HT-29 (cell line): Measurements from ENCODE around the gene RTN4. TPM values are rescaled to one million over a fixed set of nuclear protein-coding genes. Genes with fewer than 3 reads are reported as not detected.

Source experiments
- DNase-seq: peaks from one replicate; pipeline ENCODE4 v3.0.0-alpha.2; 2015; ENCODE audit warnings: low spot score
- small RNA-seq: library from RNA; depleted of rRNA; stranded (forward); fragments of <200 nt; gene quantifications from one replicate; pipeline ENCODE3, GENCODE V24; 2014
- total RNA-seq: library from RNA; depleted of rRNA; stranded (reverse); fragments of >200 nt; shearing (Covaris generic); gene quantifications from 2 replicates; pipeline ENCODE4 v1.2.3, GENCODE V29; 2014; rRNA removed

The RTN4 gene
- total RNA-seq, 1 experiment from 2014 or later: 138 TPM

DNA sequence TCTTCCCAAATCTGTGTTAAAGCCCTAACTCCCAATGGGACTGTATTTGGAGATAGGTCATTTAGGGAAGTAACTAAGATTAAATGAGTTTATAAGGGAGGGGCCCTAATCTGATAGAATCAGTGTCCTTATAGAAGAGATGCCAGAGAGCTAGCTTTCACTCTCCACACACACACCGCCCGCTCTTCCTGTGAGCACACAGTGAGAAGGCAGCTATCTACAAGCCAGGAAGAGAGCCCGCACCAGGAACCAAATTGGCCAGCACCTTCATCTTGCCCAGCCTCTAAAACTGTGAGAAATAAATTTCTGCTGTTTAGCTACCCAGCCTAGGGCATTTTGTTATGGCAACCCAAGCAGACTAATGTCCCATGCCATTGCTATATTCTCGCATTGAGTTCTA lies 125.2 kb downstream of the RTN4 start:
- no peak for DNase-seq

DNA sequence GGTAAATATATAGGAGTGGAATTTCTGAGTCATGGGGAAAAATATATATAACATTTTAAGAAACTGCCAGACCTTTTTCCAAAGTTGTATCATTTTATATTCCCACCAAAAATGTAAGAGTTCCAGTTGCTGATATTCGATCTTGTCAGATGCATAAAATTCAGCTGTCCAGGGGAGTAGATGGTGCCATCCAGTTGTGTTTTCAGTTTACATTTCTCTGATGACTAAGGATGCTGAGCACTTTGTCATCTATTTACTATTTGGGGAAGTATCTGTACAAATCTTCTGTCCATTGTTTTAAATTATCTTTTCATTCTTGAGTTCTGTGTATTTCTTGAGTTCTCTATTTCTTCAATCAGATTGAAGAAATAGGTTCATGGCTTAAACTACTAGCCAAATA lies 126.1 kb downstream of the RTN4 start:
- no peak for DNase-seq

Small RNA genes lying within 50 kb of the gene (small RNA-seq; reads per million reads assigned to genes)
- not detected for gene RNU6-433P

Other genes starting within 250 kb of the RTN4 start
- 0.46 and 1.3 TPM in 2 replicates for gene CLHC1, start 181.8 kb upstream of the RTN4 start, total RNA-seq
- 852 and 923 TPM in 2 replicates for gene RPS27A, start 182.2 kb upstream of the RTN4 start, total RNA-seq
- 15.5 and 15.9 TPM in 2 replicates for gene MTIF2, start 218.8 kb upstream of the RTN4 start, total RNA-seq